GM19468 (cell line): Measurements from ENCODE around the gene PKHD1.

Experiments used
- ATAC-seq: cut with Tn5 transposase; IDR thresholded peaks from one replicate; pipeline ENCODE4 v1.9.1; 2021; ENCODE audit warnings: mild to moderate bottlenecking, moderate library complexity, moderate number of reproducible peaks; ENCODE audit not compliant: unreplicated experiment; ENCODE audit errors: extremely low read depth

The PKHD1 gene

DNA sequence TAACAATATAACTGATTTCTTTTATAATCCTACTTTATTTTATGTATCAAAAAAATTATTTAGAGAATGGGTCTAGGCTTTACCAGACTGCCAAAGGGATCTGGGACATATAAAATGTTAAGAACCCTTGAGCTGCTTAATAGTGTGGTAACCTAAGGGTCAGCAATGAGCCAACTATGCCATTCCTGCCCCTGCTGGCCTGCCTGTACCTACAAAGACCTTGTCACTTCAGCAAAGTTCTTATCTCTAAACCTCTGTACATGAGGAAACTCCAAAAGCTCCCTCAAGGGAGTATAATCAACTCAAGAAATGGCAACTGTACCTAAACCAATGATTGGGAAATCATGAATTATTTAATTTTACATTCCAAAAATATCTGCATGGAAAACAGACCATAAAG is 266.9 kb downstream of the PKHD1 start:
- ATAC-seq: no peak

GRCh38 chr6:51818520-51819022 is 268.8 kb downstream of the PKHD1 start:
- no peak for ATAC-seq

- no peak for ATAC-seq
These were observed 269.6 kb downstream of the PKHD1 start for GRCh38 chr6:51817832-51818231.

GRCh38 chr6:51814418-51814817 is 273.0 kb downstream of the PKHD1 start:
- ATAC-seq: no peak

DNA sequence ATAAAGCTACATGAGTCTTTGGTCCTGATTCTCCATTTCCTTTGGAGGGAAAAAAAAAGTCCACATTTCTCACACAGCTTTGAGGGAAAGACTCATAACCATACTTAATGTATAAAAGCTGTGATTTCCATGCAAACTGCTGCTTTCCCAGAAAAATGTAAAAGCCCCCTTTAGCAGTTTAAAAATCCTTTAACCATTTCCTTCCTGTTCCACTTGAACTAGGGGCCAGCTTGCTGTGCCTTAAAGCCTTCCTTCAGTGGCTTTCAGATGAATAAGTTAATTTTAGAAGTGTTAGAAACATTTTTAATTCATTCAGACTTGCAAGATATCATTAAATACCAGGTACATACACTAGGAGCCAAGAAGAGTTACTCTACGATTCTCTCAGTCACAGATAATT is 273.5 kb downstream of the PKHD1 start:
- no peak for ATAC-seq

DNA sequence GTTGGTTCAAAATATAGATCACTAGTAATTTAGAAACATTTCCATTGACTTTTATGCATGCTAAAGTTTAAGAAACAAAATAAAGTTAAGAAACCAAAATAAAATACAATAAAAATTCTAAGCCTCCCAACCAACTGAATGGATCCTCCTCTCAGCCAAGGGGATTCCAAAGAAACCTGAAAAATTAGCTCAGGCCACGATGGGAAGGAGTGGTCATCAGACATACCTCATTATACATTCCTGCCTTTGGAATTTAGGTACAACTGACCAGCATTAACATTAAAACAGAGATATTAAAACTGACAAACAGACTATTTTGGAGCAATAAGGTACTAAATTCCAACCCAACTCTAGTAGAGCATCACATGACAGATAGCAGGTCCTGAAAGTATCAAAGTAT is 275.2 kb downstream of the PKHD1 start:
- no peak for ATAC-seq

GRCh38 chr6:51805517-51805916 is 281.9 kb downstream of the PKHD1 start:
- no peak for ATAC-seq

GRCh38 chr6:51800603-51801002 is 286.8 kb downstream of the PKHD1 start:
- ATAC-seq: no peak

DNA sequence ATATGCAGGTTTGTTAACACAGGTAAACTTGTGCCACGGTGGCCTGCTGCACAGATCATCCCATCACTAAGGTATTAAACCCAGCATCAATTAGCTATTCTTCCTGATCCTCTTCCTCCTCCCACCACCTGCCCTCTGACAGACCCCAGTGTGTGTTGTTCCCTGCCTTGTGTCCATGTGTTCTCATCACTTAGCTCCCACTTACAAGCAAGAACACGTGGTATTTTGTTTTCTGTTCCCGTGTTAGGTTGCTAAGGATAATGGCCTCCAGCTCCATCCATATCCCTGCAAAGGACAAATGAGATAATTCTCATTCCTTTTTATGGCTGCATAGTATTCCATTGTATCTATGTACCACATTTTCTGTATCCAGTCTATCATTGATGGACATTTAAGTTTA is 294.0 kb downstream of the PKHD1 start:
- no peak for ATAC-seq

- ATAC-seq: no peak
These were observed 295.0 kb downstream of the PKHD1 start for GRCh38 chr6:51792273-51793030.

DNA sequence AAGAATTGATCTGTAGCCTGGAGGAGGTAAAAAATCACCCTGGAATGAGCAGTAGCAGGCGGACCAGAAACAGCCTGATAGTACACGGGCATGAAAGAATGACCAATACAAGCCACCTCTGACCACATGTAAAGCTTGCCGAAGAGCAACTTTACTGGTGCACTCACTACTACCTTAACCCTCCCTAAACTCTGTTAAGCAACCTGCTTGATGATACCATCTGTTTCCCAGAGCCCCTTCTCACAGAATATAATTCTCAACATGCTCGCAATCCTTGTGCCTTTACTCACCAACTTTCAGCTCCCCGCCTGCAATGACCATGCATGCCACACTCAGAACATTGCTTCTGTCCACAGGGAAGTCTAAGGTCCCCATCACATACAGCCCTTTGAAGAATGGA is 296.5 kb downstream of the PKHD1 start:
- ATAC-seq: no peak

GRCh38 chr6:51788121-51788520 is 299.3 kb downstream of the PKHD1 start:
- no peak for ATAC-seq

GRCh38 chr6:51778666-51779065 is 308.7 kb downstream of the PKHD1 start:
- ATAC-seq: no peak

GRCh38 chr6:51777618-51778017 is 309.8 kb downstream of the PKHD1 start:
- ATAC-seq: no peak

DNA sequence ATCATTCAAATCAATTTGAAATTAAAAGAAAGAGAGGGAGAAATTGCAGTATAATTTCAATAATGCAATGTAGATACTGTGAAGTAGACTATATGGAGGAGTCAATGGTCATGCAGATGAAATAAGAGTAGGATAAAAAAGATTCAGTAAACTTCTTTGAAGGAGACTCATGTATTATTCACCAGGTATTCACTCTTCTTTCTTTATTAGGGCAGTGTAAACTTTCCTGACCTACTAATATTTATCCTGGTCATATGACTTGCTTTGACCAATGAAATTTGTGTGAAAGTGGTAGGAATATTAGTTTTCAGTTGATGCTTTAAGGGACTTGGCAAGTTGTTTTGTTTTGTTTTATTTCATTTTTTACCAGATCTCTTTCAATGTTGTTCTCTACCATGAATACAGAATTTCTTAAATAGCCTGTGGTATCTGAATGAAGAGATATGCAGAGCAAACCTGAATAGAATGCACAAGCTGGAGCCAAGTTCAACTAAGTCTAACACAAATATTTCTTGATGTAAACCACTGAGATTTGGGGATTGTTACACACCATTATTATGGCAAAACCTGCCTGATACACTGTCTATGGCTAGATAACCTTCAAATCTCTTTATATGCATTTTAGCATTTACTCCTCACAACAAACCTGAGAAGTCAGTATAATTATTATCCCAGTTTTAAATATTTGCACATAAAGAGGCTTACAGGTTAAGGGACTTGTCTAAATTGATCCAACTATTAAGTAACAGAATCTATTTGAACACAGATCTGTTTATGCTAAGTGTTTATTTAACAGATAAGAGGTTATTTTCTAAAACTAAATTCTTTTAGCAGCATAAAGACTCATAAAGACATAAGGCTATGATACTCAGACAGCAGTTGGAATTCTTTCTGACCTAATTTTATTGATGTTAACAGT is 311.2 kb downstream of the PKHD1 start:
- no peak for ATAC-seq

GRCh38 chr6:51768087-51768486 is 319.3 kb downstream of the PKHD1 start:
- no peak for ATAC-seq

DNA sequence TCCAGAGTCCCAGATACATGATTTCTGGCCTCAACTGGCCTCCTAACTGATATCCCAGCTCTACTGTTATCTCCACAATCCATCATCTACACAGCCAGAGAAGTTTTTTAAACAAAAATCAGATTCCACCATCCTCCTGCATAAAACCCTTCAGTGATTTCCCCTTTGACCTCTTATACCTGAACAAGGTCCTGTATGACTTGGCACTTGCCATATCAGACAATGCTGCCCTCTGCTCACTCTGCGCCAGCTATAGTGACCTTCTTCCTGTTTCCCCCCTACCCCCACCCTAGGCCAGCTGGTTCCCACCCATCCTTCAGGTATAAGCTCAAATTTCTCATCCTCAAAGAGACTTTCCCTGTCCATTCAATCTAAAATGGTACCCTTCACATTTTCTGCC is 322.2 kb downstream of the PKHD1 start:
- no peak for ATAC-seq

GRCh38 chr6:51753635-51754034 is 333.8 kb downstream of the PKHD1 start:
- no peak for ATAC-seq

GRCh38 chr6:51743999-51744398 is 343.4 kb downstream of the PKHD1 start:
- ATAC-seq: no peak

DNA sequence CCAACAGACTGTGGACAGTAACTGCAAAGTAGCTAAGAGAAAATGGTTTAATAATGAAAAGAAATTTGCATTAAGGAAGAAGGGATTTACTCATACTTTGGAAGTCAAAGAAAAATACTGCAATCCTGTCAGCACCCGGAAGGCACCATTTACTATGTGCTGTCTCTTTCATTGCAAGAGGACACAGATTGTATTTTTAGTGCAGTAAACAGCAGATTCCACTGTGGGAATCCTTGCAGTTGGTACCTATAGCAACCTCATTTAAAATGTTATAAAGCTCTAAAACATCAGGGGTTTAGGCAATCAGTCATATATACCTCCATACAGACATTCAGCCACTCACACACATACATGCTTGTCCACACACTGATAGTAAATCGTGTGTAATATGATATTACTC is 346.8 kb downstream of the PKHD1 start:
- no peak for ATAC-seq

DNA sequence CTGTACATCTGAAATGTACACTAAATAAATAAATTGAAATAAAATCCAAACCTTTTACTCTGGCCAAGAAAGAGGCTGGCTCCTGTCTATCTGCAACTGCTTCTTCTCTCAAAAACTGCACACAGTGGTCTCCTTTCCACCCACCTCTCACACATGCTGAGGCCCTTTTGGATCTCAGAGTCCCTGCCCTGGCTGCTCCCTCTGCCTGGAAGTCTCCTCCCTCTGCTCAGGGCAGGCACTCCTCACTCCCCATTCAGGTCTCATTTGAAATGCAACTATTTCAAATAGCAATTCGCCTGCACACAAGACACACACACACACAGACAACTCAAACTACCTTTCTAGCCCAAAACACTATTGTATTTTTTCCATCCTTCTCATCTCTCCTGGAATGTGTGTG is 348.8 kb downstream of the PKHD1 start:
- no peak for ATAC-seq
